HepG2 (cell line): ENCODE measurements around the gene AHRR. TPM values are rescaled to one million over a fixed set of nuclear protein-coding genes. Genes with fewer than 3 reads are reported as not detected.
A peak's percentile ranks its signal among the peaks of the same experiment; 100 is the strongest.

ENCODE experiments used
- AKNA ChIP-seq: sonication (generic); formaldehyde crosslinking; IDR thresholded peaks from 2 replicates; pipeline ENCODE4 v1.4.0; 2020; ENCODE audit warnings: missing genetic modification reagents, borderline replicate concordance
- ARHGAP35 ChIP-seq: sonication (generic); formaldehyde crosslinking; IDR thresholded peaks from 2 replicates; pipeline ENCODE4 v1.9.0; 2022; ENCODE audit warnings: mild to moderate bottlenecking, inconsistent platforms, moderate library complexity, missing genetic modification reagents, borderline replicate concordance
- BRD4 ChIP-seq: sonication (generic); formaldehyde crosslinking; IDR thresholded peaks from 2 replicates; pipeline ENCODE4 v1.4.0; 2020; ENCODE audit warnings: missing genetic modification reagents
- DRAP1 ChIP-seq: IDR thresholded peaks from 2 replicates; pipeline ENCODE4 v1.6.1; 2016; ENCODE audit warnings: missing genetic modification reagents, missing compliant biosample characterization
- EZH2 ChIP-seq: conservative IDR thresholded peaks from 2 replicates; pipeline ENCODE4 v1.6.1; 2012; ENCODE audit warnings: mild to moderate bottlenecking, low read depth, low read length, moderate library complexity
- GATAD1 ChIP-seq: IDR thresholded peaks from 2 replicates; pipeline ENCODE4 v1.6.1; 2016; ENCODE audit warnings: missing genetic modification reagents, missing compliant biosample characterization
- NRL ChIP-seq: sonication (generic); formaldehyde crosslinking; IDR thresholded peaks from 2 replicates; pipeline ENCODE4 v1.5.0; 2020; ENCODE audit warnings: missing genetic modification reagents, mild to moderate bottlenecking, moderate library complexity, borderline replicate concordance
- TEF ChIP-seq: sonication (generic); formaldehyde crosslinking; IDR thresholded peaks from 2 replicates; pipeline ENCODE4 v1.5.0; 2020; ENCODE audit warnings: missing genetic modification reagents
- ZNF296 ChIP-seq: sonication (generic); formaldehyde crosslinking; conservative IDR thresholded peaks from 2 replicates; pipeline ENCODE4 v1.5.0; 2020; ENCODE audit warnings: mild to moderate bottlenecking, missing genetic modification reagents
- ZNF512 ChIP-seq: sonication (generic); formaldehyde crosslinking; IDR thresholded peaks from 2 replicates; pipeline ENCODE4 v1.4.0; 2020; ENCODE audit warnings: mild to moderate bottlenecking, missing genetic modification reagents
- ZNF670 ChIP-seq: sonication (generic); formaldehyde crosslinking; IDR thresholded peaks from 2 replicates; pipeline ENCODE4 v1.8.0; 2022; ENCODE audit warnings: mild to moderate bottlenecking, missing genetic modification reagents, borderline replicate concordance
- ZNF672 ChIP-seq: sonication (generic); formaldehyde crosslinking; IDR thresholded peaks from 2 replicates; pipeline ENCODE4 v1.8.1; 2022; ENCODE audit warnings: missing genetic modification reagents
- ZNF687 ChIP-seq: sonication (generic); formaldehyde crosslinking; IDR thresholded peaks from 2 replicates; pipeline ENCODE4 v1.5.1; 2020; ENCODE audit warnings: mild to moderate bottlenecking, missing genetic modification reagents, moderate library complexity
- polyA plus RNA-seq, 8 experiments: library from polyadenylated mRNA; depleted of rRNA in 3 of 8; stranded (reverse) in 7 of 8; unstranded in 1 of 8; fragments of >200 nt; fragmentation: Illumina TruSeq in 4 of 8; extraction: Trizol in 4 of 8; gene quantifications; 2 replicates each; pipeline versions ENCODE4 v1.2.1 to v1.2.3, GENCODE V29; 2011 to 2016; ENCODE audit warnings: low read depth in 4 of 8, missing spikeins in 1 of 8, mixed read lengths in 1 of 8; ENCODE audit not compliant: insufficient read depth in 1 of 8
- total RNA-seq, 5 experiments: library from RNA; depleted of rRNA; stranded (reverse); fragments of >200 nt; fragmentation: Illumina TruSeq; extraction: Trizol; gene quantifications; 2 replicates each; pipeline ENCODE4 v1.2.3, GENCODE V29; 2016; ENCODE audit warnings: low read depth in 1 of 5

Gene AHRR
- total and polyA plus RNA-seq, 2 of the 13 experiments (the other 11 are each of a cell fraction or from before 2014, with no cell fraction given) = 0.28 to 0.35 TPM

- TF ChIP-seq AKNA (CRISPR knock-in tag) (no peak; the same call in 1 of the 2 replicates), EZH2 (no peak), DRAP1 (CRISPR knock-in tag) (no peak), ZNF296 (CRISPR knock-in tag) (no peak), ZNF687 (peak; percentile 92), NRL (peak; percentile 88), ZNF672 (CRISPR knock-in tag) (peak; percentile 95), GATAD1 (CRISPR knock-in tag) (peak; percentile 61; the same call in 1 of the 2 replicates), ARHGAP35 (0 out of 2 replicates have a peak, but pooled peaks have one; percentile 74), ZNF670 (CRISPR knock-in tag) (no peak), BRD4 (peak; percentile 57; the same call in 1 of the 2 replicates), TEF (CRISPR knock-in tag) (peak; percentile 61; the same call in 1 of the 2 replicates), ZNF512 (CRISPR knock-in tag) (no peak)
These were observed 151.4 kb downstream of the AHRR start (continued) for GRCh38 chr5:472656-473550.
